BLaER1 (cell line): ENCODE measurements around the gene TBCEL.

ENCODE experiments used
- H3K27ac ChIP-seq: shearing (Covaris generic); formaldehyde crosslinking; 2 replicates; pipeline ENCODE4 v1.8.1; 2022
- H3K27me3 ChIP-seq: shearing (Covaris generic); formaldehyde crosslinking; 2 replicates; pipeline ENCODE4 v1.8.1; 2022
- H3K36me3 ChIP-seq: shearing (Covaris generic); formaldehyde crosslinking; 2 replicates; pipeline ENCODE4 v1.8.1; 2022
- H3K4me1 ChIP-seq: shearing (Covaris generic); formaldehyde crosslinking; 2 replicates; pipeline ENCODE4 v1.8.1; 2022
- H3K4me2 ChIP-seq: shearing (Covaris generic); formaldehyde crosslinking; 2 replicates; pipeline ENCODE4 v1.8.1; 2022
- H3K4me3 ChIP-seq: shearing (Covaris generic); formaldehyde crosslinking; 2 replicates; pipeline ENCODE4 v1.8.1; 2022
- H3K9ac ChIP-seq: shearing (Covaris generic); formaldehyde crosslinking; 2 replicates; pipeline ENCODE4 v1.8.1; 2022
- H3K9me3 ChIP-seq: shearing (Covaris generic); formaldehyde crosslinking; 2 replicates; pipeline ENCODE4 v1.8.1; 2022
- H4K20me1 ChIP-seq: shearing (Covaris generic); formaldehyde crosslinking; 2 replicates; pipeline ENCODE4 v1.8.1; 2022
- Cebpa-rat ChIP-seq: shearing (Covaris generic); IDR thresholded peaks from 2 replicates; pipeline ENCODE4 v1.8.1; 2022

The TBCEL gene

GRCh38 chr11:121038648-121039409 lies 14.9 kb downstream of the TBCEL start:
- H3K27me3 ChIP-seq: no peaks in the 10 kb centered on the region
- no peak overlapping the region for H3K9ac ChIP-seq
- H3K4me3 ChIP-seq: no peak overlapping the region
- peaks cover 7% of the 10 kb centered on the region; the same call in 1 of the 2 replicates for H3K4me1 ChIP-seq
- no peak for TF ChIP-seq Cebpa-rat
- H3K27ac ChIP-seq: no peak overlapping the region
- no peak overlapping the region for H3K4me2 ChIP-seq
- no peaks in the 10 kb centered on the region for H3K36me3 ChIP-seq
- no peaks in the 10 kb centered on the region for H3K9me3 ChIP-seq
- H4K20me1 ChIP-seq: peaks cover 90% of the 10 kb centered on the region

GRCh38 chr11:121039971-121040613 lies 16.2 kb downstream of the TBCEL start:
- peaks cover 7% of the 10 kb centered on the region; the same call in 1 of the 2 replicates for H3K4me1 ChIP-seq
- no peak overlapping the region for H3K27ac ChIP-seq
- no peak overlapping the region for H3K4me2 ChIP-seq
- no peaks in the 10 kb centered on the region for H3K27me3 ChIP-seq
- peaks cover 91% of the 10 kb centered on the region for H4K20me1 ChIP-seq
- H3K36me3 ChIP-seq: no peaks in the 10 kb centered on the region
- H3K4me3 ChIP-seq: no peak overlapping the region
- no peak overlapping the region for H3K9ac ChIP-seq
- no peak for TF ChIP-seq Cebpa-rat
- H3K9me3 ChIP-seq: no peaks in the 10 kb centered on the region

- no peaks in the 10 kb centered on the region for H3K9me3 ChIP-seq
- H3K4me2 ChIP-seq: no peak overlapping the region
- 0 out of 2 replicates have a peak, but pooled peaks cover 5% of the 10 kb centered on the region for H3K36me3 ChIP-seq
- no peak overlapping the region for H3K27ac ChIP-seq
- no peak for TF ChIP-seq Cebpa-rat
- no peak overlapping the region for H3K9ac ChIP-seq
- no peaks in the 10 kb centered on the region for H3K27me3 ChIP-seq
- no peak overlapping the region for H3K4me3 ChIP-seq
- H3K4me1 ChIP-seq: peaks cover 7% of the 10 kb centered on the region; the same call in 1 of the 2 replicates
- peaks cover 90% of the 10 kb centered on the region for H4K20me1 ChIP-seq
These were observed 16.7 kb downstream of the TBCEL start for GRCh38 chr11:121040614-121041002.

GRCh38 chr11:121041072-121041471 lies 17.2 kb downstream of the TBCEL start:
- 0 out of 2 replicates have a peak, but pooled peaks cover 9% of the 10 kb centered on the region for H3K36me3 ChIP-seq
- H3K4me2 ChIP-seq: no peak overlapping the region
- no peak overlapping the region for H3K4me3 ChIP-seq
- H3K4me1 ChIP-seq: peaks cover 7% of the 10 kb centered on the region; the same call in 1 of the 2 replicates
- no peaks in the 10 kb centered on the region for H3K27me3 ChIP-seq
- no peaks in the 10 kb centered on the region for H3K9me3 ChIP-seq
- H4K20me1 ChIP-seq: peaks cover 89% of the 10 kb centered on the region
- no peak overlapping the region for H3K27ac ChIP-seq
- no peak overlapping the region for H3K9ac ChIP-seq
- TF ChIP-seq Cebpa-rat: no peak

GRCh38 chr11:121042296-121042695 lies 18.4 kb downstream of the TBCEL start:
- Histone ChIP-seq H3K27me3 (no peaks in the 10 kb centered on the region), H3K4me3 (no peak overlapping the region), H3K27ac (no peak overlapping the region), H3K36me3 (peaks cover 13% of the 10 kb centered on the region), H3K4me2 (no peak overlapping the region), H4K20me1 (peaks cover 77% of the 10 kb centered on the region), H3K9me3 (no peaks in the 10 kb centered on the region), H3K9ac (no peak overlapping the region), H3K4me1 (peaks cover 7% of the 10 kb centered on the region; the same call in 1 of the 2 replicates)
- no peak for TF ChIP-seq Cebpa-rat

- no peak overlapping the region for H3K4me3 ChIP-seq
- H3K4me1 ChIP-seq: no peaks in the 10 kb centered on the region
- no peak for TF ChIP-seq Cebpa-rat
- no peak overlapping the region for H3K9ac ChIP-seq
- H3K27ac ChIP-seq: no peak overlapping the region
- peaks cover 30% of the 10 kb centered on the region for H3K36me3 ChIP-seq
- no peaks in the 10 kb centered on the region for H3K27me3 ChIP-seq
- H4K20me1 ChIP-seq: peaks cover 28% of the 10 kb centered on the region
- H3K9me3 ChIP-seq: no peaks in the 10 kb centered on the region
- H3K4me2 ChIP-seq: no peak overlapping the region
These were observed 24.0 kb downstream of the TBCEL start for GRCh38 chr11:121047926-121048325.

- Histone ChIP-seq H3K27ac (no peak overlapping the region), H3K4me2 (no peak overlapping the region), H3K9ac (no peak overlapping the region), H3K9me3 (no peaks in the 10 kb centered on the region), H3K36me3 (peaks cover 37% of the 10 kb centered on the region), H3K27me3 (no peaks in the 10 kb centered on the region), H3K4me1 (no peaks in the 10 kb centered on the region), H4K20me1 (peaks cover 21% of the 10 kb centered on the region), H3K4me3 (no peak overlapping the region)
- no peak for TF ChIP-seq Cebpa-rat
These were observed 24.7 kb downstream of the TBCEL start for GRCh38 chr11:121048464-121049233.

GRCh38 chr11:121053244-121053643 lies 29.3 kb downstream of the TBCEL start:
- Histone ChIP-seq H3K4me1 (no peaks in the 10 kb centered on the region), H3K4me3 (no peak overlapping the region), H3K9me3 (no peaks in the 10 kb centered on the region), H3K27me3 (no peaks in the 10 kb centered on the region), H3K27ac (no peak overlapping the region), H3K9ac (no peak overlapping the region), H3K4me2 (no peak overlapping the region), H3K36me3 (peaks cover 54% of the 10 kb centered on the region), H4K20me1 (no peaks in the 10 kb centered on the region)
- TF ChIP-seq Cebpa-rat: no peak

GRCh38 chr11:121054266-121054665 lies 30.4 kb downstream of the TBCEL start:
- H3K27me3 ChIP-seq: no peaks in the 10 kb centered on the region
- H3K4me2 ChIP-seq: no peak overlapping the region
- H3K4me1 ChIP-seq: no peaks in the 10 kb centered on the region
- TF ChIP-seq Cebpa-rat: no peak
- H4K20me1 ChIP-seq: no peaks in the 10 kb centered on the region
- H3K9me3 ChIP-seq: no peaks in the 10 kb centered on the region
- H3K27ac ChIP-seq: no peak overlapping the region
- no peak overlapping the region for H3K9ac ChIP-seq
- no peak overlapping the region for H3K4me3 ChIP-seq
- H3K36me3 ChIP-seq: peaks cover 56% of the 10 kb centered on the region
